ENCODE results near the gene TAS2R46.

GRCh38 chr12:11022520-11022919, 39.6 kb downstream of the TAS2R46 start, which contains the start of gene TAS2R19:
- TF ChIP-seq CTCF (IDR thresholded peaks at IDR 0.05) (no peak), ZFX (IDR thresholded peaks at IDR 0.05; ENCODE audit: borderline replicate concordance) (no peak)

Data from 22Rv1 (cell line).